ENCODE data around the gene KCND3. TPM values are rescaled to one million over a fixed set of nuclear protein-coding genes. Genes with fewer than 3 reads are reported as not detected.

Gene KCND3
- total RNA-seq (2021) = 0.15 TPM in 2 replicates
- long read RNA-seq = 0 reads

DNA sequence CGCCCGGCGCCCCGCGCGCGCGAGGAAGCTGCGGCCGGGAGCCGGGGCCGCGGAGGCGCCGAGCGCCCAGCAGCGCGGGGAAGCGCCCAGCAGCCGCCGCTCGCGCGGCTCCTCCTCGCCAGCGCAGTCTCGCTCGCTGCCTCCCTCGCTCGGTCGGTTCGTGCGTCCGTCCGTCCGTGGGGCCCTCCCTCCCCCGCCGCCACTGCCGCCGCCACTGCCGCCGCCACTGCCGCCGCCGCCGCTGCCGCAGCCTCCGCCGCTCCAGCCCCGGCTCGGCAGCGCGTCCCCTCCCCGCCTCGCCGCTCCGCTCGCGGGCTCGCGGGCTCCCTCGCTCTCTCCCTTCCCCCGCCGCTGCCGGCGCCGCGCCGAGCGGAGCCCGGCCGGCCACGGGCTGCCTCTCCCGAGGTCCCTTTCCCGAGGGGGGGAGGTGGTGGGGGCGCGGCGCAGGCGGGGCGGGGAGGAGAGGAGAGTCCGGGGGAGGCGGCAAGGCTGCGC is at the start of gene KCND3:
TSS of gene KCND3 (minus strand) at position 138 of the 495 bp plus-strand sequence.
- no peak within 1 kb of the TSS for H3K56ac ChIP-seq (ENCODE audit: insufficient read length, low read depth, low read length)
- Mint-ChIP-seq H3K27ac (no peak within 1 kb of the TSS), H3K27me3 (ENCODE audit: low read depth) (peaks cover 84% of the 10 kb centered on the region), H3K9me3 (no peaks in the 10 kb centered on the region), H3K4me1 (peaks cover 21 to 31% of the 10 kb centered on the region in 2 experiments), H3K36me3 (ENCODE audit: insufficient read depth in 1 of 3, low read depth in 3 of 3) (no peaks in the 10 kb centered on the region; a peak in 1 of 7 replicates), H3K4me3 (peak within 1 kb of the TSS; percentile 69 to 89)
- no peak within 1 kb of the TSS for H3K23ac ChIP-seq (ENCODE audit: insufficient read length, low read depth, low read length)
- no peak within 1 kb of the TSS for H2AFZ ChIP-seq (ENCODE audit: low read length)
- peaks cover 21% of the 10 kb centered on the region for H3K23me2 ChIP-seq (ENCODE audit: insufficient read length, low read depth, low read length, poor library complexity, severe bottlenecking)
- no peak within 1 kb of the TSS for H2BK12ac ChIP-seq (ENCODE audit: insufficient read length, low read depth, low read length)
- no peak within 1 kb of the TSS for H2BK120ac ChIP-seq (ENCODE audit: low read depth, low read length, poor library complexity, severe bottlenecking)
- no peak for DNase-seq
- no peak within 1 kb of the TSS for H4K91ac ChIP-seq (ENCODE audit: insufficient read length, low read depth, low read length)
- no peaks in the 10 kb centered on the region for H3K4me1 ChIP-seq (ENCODE audit: insufficient read depth, low read length)
- H2AK5ac ChIP-seq (ENCODE audit: insufficient read length, low read length) = no peak within 1 kb of the TSS
- H3K18ac ChIP-seq (ENCODE audit: insufficient read length, low read depth, low read length) = no peak within 1 kb of the TSS
- H2BK15ac ChIP-seq (ENCODE audit: low read depth, low read length) = no peak within 1 kb of the TSS
- no peaks in the 10 kb centered on the region for H4K20me1 ChIP-seq (ENCODE audit: control insufficient read depth, insufficient read depth, insufficient read length)
- no peak within 1 kb of the TSS for H3K4ac ChIP-seq (ENCODE audit: low read depth, low read length)
- WGBS (ENCODE audit: extremely low coverage, insufficient read length, low lambda C conversion rate) = no CpG with 5 or more reads among the region's 83 CpGs
- TF ChIP-seq, protein P1, sequence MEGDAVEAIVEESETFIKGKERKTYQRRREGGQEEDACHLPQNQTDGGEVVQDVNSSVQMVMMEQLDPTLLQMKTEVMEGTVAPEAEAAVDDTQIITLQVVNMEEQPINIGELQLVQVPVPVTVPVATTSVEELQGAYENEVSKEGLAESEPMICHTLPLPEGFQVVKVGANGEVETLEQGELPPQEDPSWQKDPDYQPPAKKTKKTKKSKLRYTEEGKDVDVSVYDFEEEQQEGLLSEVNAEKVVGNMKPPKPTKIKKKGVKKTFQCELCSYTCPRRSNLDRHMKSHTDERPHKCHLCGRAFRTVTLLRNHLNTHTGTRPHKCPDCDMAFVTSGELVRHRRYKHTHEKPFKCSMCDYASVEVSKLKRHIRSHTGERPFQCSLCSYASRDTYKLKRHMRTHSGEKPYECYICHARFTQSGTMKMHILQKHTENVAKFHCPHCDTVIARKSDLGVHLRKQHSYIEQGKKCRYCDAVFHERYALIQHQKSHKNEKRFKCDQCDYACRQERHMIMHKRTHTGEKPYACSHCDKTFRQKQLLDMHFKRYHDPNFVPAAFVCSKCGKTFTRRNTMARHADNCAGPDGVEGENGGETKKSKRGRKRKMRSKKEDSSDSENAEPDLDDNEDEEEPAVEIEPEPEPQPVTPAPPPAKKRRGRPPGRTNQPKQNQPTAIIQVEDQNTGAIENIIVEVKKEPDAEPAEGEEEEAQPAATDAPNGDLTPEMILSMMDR (conservative IDR thresholded peaks at IDR 0.05) = no peak
- H4K8ac ChIP-seq (replicated peaks; ENCODE audit: insufficient read length, low read depth, low read length) = no peak within 1 kb of the TSS
- no peak within 1 kb of the TSS for H3K9ac ChIP-seq (ENCODE audit: extremely low read depth, insufficient read length, low read length)
- no peak within 1 kb of the TSS for H4K5ac ChIP-seq (ENCODE audit: insufficient read length, low read depth, low read length)
- H2BK5ac ChIP-seq (ENCODE audit: insufficient read length, low read length) = no peak within 1 kb of the TSS
- H2BK20ac ChIP-seq (ENCODE audit: low read depth, low read length, poor library complexity, severe bottlenecking) = no peak within 1 kb of the TSS
- H3K9me3 ChIP-seq (ENCODE audit: control insufficient read depth, low read depth, low read length) = no peaks in the 10 kb centered on the region
- H3T11ph ChIP-seq (ENCODE audit: low read length) = no peak within 1 kb of the TSS
- peaks cover 26% of the 10 kb centered on the region for H3K27me3 ChIP-seq (ENCODE audit: insufficient read depth, low read length)
- no peaks in the 10 kb centered on the region for H3K79me2 ChIP-seq (ENCODE audit: insufficient read depth, low read length)
- peak within 1 kb of the TSS; percentile 54 for H3K4me2 ChIP-seq (ENCODE audit: insufficient read depth, insufficient read length, low read length)
- H3K79me1 ChIP-seq (ENCODE audit: insufficient read depth, low read depth, low read length, poor library complexity, severe bottlenecking) = no peaks in the 10 kb centered on the region
- H3K14ac ChIP-seq (ENCODE audit: insufficient read depth, low read length) = no peak within 1 kb of the TSS
- no peak within 1 kb of the TSS for H3K27ac ChIP-seq (ENCODE audit: insufficient read length, low read depth, low read length)

All from H9 (cell line).